Activated naive CD4-positive, alpha-beta T cell treated with anti-CD3 and anti-CD28 coated beads, Interleukin-2, amount 50 U/mL, for 24 hours (primary cell): ENCODE measurements around the gene SYNRG.
"Not testable (repeated sequence)": the region's sequence is repeated elsewhere in the genome, so short reads cannot be mapped to it uniquely, and the experiment has no call there.

Source experiments
- H3K27ac Mint-ChIP-seq: one replicate; pipeline ENCODE4 v1.8.0; 2021; ENCODE audit warnings: mild to moderate bottlenecking, mixed read lengths
- H3K27me3 Mint-ChIP-seq: one replicate; pipeline ENCODE4 v1.8.0; 2021; ENCODE audit warnings: mixed read lengths
- H3K36me3 Mint-ChIP-seq: one replicate; pipeline ENCODE4 v1.8.0; 2021; ENCODE audit warnings: mixed read lengths
- H3K4me1 Mint-ChIP-seq: one replicate; pipeline ENCODE4 v1.8.0; 2021; ENCODE audit warnings: mixed read lengths
- H3K4me3 Mint-ChIP-seq: one replicate; pipeline ENCODE4 v1.8.0; 2021; ENCODE audit warnings: mild to moderate bottlenecking, mixed read lengths
- H3K9me3 Mint-ChIP-seq: one replicate; pipeline ENCODE4 v1.8.0; 2021; ENCODE audit warnings: mixed read lengths

SYNRG gene

DNA sequence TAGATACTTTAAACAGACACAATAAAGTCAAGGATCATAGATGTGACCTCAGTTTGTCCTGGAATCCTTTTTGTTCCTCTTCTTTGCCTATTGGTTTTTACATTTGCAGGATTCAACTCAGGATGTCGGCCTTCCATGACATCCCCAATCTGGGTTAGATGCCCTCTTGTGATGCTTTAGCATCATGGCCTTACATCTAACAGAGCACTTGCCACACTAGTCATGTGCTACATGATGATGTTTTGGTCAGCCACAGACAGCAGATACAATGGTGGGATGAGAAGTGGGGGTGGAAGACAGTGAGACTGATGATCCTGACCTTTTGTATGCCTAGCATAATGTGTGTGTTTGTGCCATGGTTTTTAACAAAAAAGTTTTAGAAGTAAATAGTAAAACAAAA lies 1.8 kb upstream of the SYNRG start:
- Mint-ChIP-seq H3K4me3 (peak overlapping the region; percentile 35), H3K27me3 (no peaks in the 10 kb centered on the region), H3K36me3 (no peaks in the 10 kb centered on the region), H3K9me3 (no peaks in the 10 kb centered on the region), H3K27ac (peak overlapping the region; percentile 2), H3K4me1 (peaks cover 17% of the 10 kb centered on the region)

DNA sequence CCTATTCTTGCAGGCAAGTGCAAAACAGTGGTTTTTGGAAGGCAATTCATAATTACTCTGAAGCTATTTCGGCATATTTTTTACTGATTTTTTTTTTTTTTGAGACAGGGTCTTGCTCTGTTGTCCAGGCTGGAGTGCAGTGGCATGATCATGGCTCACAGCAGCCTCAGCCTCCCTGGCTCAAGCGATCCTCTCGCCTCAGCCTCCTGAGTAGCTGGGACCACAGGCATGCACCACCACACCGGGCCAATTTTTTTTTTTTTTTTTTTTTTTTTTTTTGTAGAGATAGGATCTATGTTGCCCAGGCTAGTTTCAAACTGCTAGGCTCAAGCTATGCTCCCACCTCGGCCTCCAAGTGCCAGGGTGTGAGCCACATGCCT lies 813 bp upstream of the SYNRG start:
- H3K36me3 Mint-ChIP-seq, H3K27me3 Mint-ChIP-seq, H3K9me3 Mint-ChIP-seq: not testable (repeated sequence)
- peak overlapping the region; percentile 85 for H3K4me3 Mint-ChIP-seq
- H3K4me1 Mint-ChIP-seq, result peaks cover 26% of the 10 kb centered on the region
- H3K27ac Mint-ChIP-seq, result peak overlapping the region; percentile 85

DNA sequence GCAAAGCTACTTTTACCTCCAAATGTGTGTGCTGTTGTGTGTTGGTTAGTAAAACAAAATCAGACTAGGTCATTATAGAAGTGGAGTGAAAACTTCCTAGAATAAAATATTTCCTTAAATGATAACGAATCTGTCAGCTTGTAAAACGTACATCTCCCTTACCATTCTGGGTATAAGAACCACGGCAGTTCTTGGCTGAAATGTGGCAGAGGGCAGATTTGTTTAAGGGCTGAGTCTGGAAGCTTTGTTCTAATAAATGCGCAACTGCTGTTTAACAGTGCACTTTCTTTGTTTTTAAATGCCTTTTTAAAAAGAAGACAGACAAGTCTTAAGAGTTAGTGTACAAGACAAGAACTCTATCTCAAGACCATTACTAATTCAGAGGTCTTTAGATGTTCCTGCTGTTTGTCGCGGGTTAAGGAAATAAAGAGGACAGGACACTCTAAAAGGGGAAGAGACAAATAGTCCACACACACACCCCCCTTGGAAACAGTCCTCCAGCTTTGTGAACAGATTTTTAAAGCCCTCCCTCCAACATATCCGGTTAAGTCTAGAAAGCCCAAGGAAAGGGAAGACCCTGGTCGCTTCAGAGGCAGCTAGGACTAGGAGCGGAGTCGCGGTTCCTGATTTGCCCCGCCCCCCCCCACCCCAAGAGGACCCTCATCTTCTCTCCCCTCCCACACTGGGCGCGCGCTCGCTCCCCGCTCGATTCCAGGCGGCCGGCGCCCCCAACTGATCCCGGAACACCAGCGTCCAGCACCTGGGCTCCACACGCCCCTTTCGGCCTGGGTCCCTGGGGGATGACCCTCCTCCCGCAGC lies 658 bp downstream of the SYNRG start:
- peak overlapping the region; percentile 87 for H3K27ac Mint-ChIP-seq
- H3K4me3 Mint-ChIP-seq, result peak overlapping the region; percentile 85
- H3K4me1 Mint-ChIP-seq, result peaks cover 41% of the 10 kb centered on the region
- H3K27me3 Mint-ChIP-seq, result no peaks in the 10 kb centered on the region
- H3K9me3 Mint-ChIP-seq, result no peaks in the 10 kb centered on the region
- peaks cover 2% of the 10 kb centered on the region for H3K36me3 Mint-ChIP-seq

DNA sequence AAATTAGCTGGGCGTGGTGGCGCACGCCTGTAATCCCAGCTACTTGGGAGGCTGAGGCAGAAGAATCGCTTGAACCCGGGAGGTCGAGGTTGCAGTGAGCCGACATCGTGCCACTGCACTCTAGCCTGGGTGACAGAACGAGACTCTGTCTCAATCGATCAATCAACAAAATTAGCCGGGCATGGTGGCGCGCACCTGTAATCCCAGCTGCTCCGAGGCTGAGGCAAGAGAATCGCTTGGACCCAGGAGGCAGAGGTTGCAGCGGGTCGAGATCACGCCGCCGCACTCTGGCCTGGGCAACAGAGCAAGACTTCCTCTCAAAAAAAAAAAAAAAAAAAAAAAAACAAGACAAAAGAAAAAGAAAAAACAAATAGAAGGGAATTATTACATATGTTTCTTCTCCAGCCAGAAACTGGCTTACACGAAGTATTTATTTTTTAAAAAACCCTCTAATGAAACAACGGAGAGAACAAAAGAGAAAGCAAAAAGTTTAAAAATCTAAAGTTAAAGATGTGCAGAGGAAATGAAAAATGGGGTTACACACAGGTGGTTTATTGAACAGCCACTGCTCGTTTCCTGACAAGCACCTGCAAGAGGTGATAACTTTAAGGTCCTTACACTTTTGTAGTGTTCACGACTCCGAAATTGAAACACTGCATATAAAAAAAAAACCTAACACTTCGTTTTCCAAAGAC lies 1.4 kb downstream of the SYNRG start:
- Mint-ChIP-seq H3K9me3 (no peaks in the 10 kb centered on the region), H3K36me3 (peaks cover 2% of the 10 kb centered on the region), H3K27me3 (no peaks in the 10 kb centered on the region), H3K4me3 (peak overlapping the region; percentile 85), H3K27ac (peak overlapping the region; percentile 87), H3K4me1 (peaks cover 49% of the 10 kb centered on the region)

DNA sequence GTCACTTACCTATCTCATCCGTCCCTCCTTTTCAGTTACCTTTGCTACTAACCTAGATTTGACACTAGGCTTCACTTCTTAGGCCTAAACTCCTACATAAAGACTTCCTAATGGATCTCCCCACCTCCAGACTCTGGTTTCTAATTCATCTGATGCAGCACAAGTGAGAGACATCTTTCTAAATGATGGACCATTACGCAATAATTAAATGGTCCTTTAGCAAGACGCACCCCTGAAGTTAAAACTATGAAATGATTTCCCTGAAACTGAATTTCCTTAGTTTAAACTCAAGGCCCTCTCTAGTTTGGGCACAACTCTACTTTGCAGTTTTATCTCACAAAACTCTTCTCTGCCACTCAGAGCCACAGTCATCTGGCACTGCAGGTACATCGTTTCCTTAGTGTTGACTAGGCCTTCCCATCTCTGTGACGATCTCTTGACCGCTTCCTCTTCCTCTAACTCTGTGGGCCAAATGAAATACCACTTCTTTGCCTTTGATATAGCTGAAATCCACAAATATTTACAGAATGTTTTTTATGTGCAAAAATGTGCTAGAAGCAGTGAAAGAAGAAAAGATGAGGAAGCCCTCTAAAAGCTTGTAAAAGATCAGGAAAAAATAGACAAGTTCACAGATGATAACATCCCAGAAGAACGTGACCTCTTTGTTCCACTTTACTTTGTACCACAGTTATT lies 3.3 kb downstream of the SYNRG start:
- peaks cover 6% of the 10 kb centered on the region for H3K36me3 Mint-ChIP-seq
- H3K4me3 Mint-ChIP-seq, result peak overlapping the region; percentile 85
- peak overlapping the region; percentile 96 for H3K27ac Mint-ChIP-seq
- peaks cover 56% of the 10 kb centered on the region for H3K4me1 Mint-ChIP-seq
- H3K27me3 Mint-ChIP-seq, result no peaks in the 10 kb centered on the region
- no peaks in the 10 kb centered on the region for H3K9me3 Mint-ChIP-seq

DNA sequence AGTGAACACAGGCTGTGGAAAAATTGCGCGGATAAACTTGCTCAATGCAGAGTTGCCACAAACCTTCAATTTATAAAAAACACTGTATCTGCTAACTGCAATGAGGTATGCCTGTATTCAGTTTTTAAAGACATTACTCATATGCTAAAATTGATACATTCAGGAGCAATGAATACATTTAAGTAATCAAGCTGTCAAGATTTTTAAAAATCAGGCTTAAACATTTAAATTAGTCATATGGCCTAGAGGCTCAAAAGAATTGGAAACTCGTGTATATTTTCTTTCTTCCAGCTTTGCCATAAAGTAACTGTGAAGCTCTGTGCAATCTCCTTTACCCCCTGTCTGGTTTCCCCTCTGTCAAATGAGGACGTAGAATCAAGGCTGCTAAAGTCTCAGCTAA lies 4.1 kb downstream of the SYNRG start:
- H3K36me3 Mint-ChIP-seq, result peaks cover 9% of the 10 kb centered on the region
- peak overlapping the region; percentile 85 for H3K4me3 Mint-ChIP-seq
- H3K9me3 Mint-ChIP-seq, result no peaks in the 10 kb centered on the region
- no peaks in the 10 kb centered on the region for H3K27me3 Mint-ChIP-seq
- peaks cover 63% of the 10 kb centered on the region for H3K4me1 Mint-ChIP-seq
- H3K27ac Mint-ChIP-seq, result peak overlapping the region; percentile 96

DNA sequence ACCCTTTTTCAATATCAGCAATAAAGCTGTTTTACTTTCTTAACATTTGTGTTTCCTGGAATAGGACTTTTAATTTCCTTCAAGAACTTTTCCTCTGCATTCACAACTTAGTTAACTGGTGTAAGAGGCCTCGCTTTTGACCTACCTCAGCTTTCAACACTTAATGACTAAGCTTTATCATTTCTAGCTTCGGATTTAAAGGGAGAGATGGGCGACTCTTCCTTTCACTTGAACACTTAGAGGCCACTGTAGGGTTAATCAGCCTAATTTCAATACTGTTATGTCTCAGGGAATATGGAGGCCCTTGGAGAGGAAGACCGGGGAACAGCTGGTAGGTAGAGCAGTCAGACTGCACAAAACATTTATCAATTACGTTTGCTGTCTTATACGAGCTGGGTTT lies 4.7 kb downstream of the SYNRG start:
- H3K27me3 Mint-ChIP-seq, result no peaks in the 10 kb centered on the region
- peak overlapping the region; percentile 85 for H3K4me3 Mint-ChIP-seq
- no peaks in the 10 kb centered on the region for H3K9me3 Mint-ChIP-seq
- H3K36me3 Mint-ChIP-seq, result peaks cover 9% of the 10 kb centered on the region
- H3K4me1 Mint-ChIP-seq, result peaks cover 68% of the 10 kb centered on the region
- H3K27ac Mint-ChIP-seq, result peak overlapping the region; percentile 96

DNA sequence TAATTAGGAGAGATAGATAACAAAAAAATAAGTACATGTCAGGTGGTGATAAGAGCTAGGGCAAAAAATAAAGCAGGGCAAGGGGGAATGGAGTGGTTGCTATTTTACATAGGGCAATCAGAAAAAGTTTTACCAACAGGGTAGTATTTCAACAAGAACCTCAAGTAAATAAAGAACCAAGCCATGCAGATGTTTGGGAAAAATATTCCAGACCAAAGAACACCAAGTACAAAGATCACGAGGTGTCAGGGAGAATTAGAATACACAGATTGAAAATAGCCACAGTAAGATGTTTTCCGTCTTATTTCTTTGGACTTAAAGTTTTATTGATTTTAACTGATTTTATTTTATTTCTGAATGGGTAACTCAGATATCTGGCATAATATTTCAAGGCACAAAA lies 11.1 kb downstream of the SYNRG start:
- H3K36me3 Mint-ChIP-seq, result peaks cover 20% of the 10 kb centered on the region
- peak overlapping the region; percentile 82 for H3K27ac Mint-ChIP-seq
- no peaks in the 10 kb centered on the region for H3K27me3 Mint-ChIP-seq

DNA sequence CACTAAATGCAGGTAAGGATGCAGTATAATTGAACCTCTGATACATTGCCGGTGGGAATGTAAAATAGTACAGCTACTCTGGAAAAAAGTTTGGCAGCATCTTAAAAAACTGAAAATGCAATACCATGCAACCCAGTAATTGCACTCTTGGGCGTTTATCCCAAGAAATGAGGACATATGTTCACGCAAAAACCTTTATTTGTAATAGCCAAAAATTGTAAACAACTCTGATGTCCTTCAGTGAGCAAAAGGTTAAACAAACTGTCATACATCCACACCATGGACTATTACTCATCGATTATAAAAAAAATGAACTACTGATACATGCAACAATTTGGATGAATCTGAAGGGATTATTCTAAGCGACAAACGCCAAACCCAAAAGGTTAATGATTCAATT lies 16.9 kb downstream of the SYNRG start:
- Mint-ChIP-seq H3K4me3 (peak overlapping the region; percentile 37), H3K27ac (peak overlapping the region; percentile 60), H3K4me1 (peaks cover 71% of the 10 kb centered on the region), H3K36me3 (peaks cover 25% of the 10 kb centered on the region), H3K27me3 (no peaks in the 10 kb centered on the region), H3K9me3 (no peaks in the 10 kb centered on the region)

More for the DNA sequence above, 11.1 kb downstream of the SYNRG start:
- Mint-ChIP-seq H3K4me1 (peaks cover 62% of the 10 kb centered on the region), H3K9me3 (no peaks in the 10 kb centered on the region), H3K4me3 (no peak overlapping the region)

DNA sequence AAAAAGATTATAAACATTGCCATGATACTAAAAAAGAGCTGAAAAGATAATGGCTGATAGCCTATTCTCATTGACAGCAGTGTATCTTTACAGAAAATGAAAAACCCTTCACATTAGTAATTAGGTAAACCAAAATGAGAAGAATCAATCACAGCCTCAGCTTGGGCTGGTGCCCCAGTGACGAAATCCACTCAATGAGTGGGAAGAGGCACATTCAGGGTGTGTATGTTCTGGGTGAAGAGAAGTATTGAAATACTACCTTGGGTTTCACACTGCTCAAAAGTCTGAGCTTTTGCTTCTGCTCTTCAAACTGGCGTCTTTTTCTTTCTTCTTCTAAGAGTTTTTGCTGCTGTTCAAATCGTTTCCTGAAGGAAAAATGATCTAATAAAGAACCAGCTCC lies 24.2 kb downstream of the SYNRG start:
- H3K4me3 Mint-ChIP-seq, result no peak overlapping the region
- no peaks in the 10 kb centered on the region for H3K9me3 Mint-ChIP-seq
- no peak overlapping the region for H3K27ac Mint-ChIP-seq
- H3K4me1 Mint-ChIP-seq, result peaks cover 26% of the 10 kb centered on the region
- no peaks in the 10 kb centered on the region for H3K27me3 Mint-ChIP-seq
- peaks cover 17% of the 10 kb centered on the region for H3K36me3 Mint-ChIP-seq

DNA sequence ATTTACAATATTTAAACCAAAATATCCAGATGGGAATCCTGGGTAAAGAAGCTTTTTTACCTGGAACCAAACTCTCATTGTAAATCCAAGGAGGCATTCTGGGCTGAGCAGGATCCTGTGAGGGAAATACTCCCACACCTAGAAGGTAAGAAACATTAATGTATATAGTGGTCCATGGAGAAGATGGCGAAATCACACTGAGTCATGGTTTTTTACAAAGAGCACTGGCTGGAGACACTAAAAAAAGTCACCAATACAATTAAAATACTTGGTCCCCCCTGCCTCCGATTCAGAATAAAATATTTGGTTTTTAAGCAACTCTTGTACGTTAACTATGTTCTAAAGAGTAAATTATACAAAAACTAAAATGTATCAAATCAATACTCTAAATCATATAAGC lies 32.9 kb downstream of the SYNRG start:
- H3K9me3 Mint-ChIP-seq, result no peaks in the 10 kb centered on the region
- peaks cover 27% of the 10 kb centered on the region for H3K36me3 Mint-ChIP-seq
- no peak overlapping the region for H3K4me3 Mint-ChIP-seq
- H3K27me3 Mint-ChIP-seq, result no peaks in the 10 kb centered on the region
- H3K27ac Mint-ChIP-seq, result no peak overlapping the region
- H3K4me1 Mint-ChIP-seq, result peaks cover 16% of the 10 kb centered on the region

DNA sequence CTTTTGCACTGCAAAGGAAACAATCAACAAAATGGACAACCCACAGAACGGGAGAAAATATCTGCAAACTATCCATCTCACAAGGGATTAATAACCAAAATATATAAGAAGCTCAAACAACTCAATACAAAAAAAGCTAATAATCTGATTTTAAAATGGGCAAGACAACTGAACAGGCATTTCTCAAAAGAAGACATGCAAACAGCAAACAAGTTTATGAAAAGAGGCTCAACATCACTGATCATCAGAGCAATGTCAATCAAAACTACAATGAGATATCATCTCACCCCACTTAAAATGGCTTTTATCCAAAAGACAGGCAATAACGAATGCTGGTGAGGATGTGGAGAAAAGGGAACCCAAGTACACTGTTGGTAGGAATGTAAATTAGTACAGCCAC lies 34.8 kb downstream of the SYNRG start:
- Mint-ChIP-seq H3K27ac (peak overlapping the region; percentile 79), H3K9me3 (no peaks in the 10 kb centered on the region), H3K4me1 (peaks cover 16% of the 10 kb centered on the region), H3K4me3 (no peak overlapping the region), H3K27me3 (no peaks in the 10 kb centered on the region), H3K36me3 (peaks cover 31% of the 10 kb centered on the region)

DNA sequence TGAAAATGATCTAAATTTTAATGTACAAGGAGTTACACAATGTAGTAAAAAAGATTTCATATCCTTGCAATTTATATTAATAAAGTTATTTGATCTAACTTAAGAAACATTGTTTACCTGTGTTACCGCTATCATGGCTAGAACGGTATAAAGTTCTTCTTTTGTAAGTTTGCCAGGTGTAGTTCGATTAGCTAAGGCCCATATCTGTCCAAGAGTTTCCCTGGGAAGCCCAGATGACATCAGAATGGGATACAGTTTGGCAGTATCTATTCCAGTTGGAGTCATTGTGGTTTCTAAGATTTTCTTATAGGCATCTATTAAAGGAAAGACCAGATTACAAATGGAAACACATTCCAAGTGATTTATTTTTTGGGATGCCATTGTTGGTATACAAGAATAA lies 37.5 kb downstream of the SYNRG start:
- H3K4me3 Mint-ChIP-seq, result no peak overlapping the region
- peaks cover 35% of the 10 kb centered on the region for H3K36me3 Mint-ChIP-seq
- H3K27ac Mint-ChIP-seq, result no peak overlapping the region
- no peaks in the 10 kb centered on the region for H3K27me3 Mint-ChIP-seq
- peaks cover 18% of the 10 kb centered on the region for H3K4me1 Mint-ChIP-seq
- H3K9me3 Mint-ChIP-seq, result no peaks in the 10 kb centered on the region

DNA sequence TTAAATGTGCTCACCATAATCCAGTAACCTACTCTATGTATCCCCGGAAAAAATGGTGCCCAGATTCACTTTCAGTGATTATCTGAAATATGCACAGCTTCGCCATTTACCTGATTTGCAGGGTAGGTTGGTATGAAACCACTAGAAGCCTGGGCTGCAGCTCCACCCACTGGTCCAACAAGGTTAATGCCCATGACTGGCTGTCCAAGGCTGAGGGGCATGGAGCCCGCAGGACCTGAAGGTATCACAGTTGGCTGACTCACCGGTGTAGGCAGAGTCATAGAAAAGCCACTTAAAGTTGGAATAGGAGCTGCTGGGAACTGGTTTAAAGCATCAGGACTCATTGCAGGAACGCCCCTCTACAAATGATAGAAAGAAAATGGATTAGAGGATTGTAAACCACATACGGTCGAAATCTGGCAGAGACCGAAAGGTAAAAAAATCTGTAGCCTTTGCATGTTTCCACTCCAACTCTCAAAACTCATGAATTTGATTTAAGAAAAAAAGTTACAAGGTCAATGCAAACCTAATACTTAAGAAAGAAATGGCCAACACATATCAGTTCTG lies 38.6 kb downstream of the SYNRG start:
- H3K27ac Mint-ChIP-seq, result no peak overlapping the region
- no peak overlapping the region for H3K4me3 Mint-ChIP-seq
- peaks cover 20% of the 10 kb centered on the region for H3K4me1 Mint-ChIP-seq
- no peaks in the 10 kb centered on the region for H3K9me3 Mint-ChIP-seq
- peaks cover 34% of the 10 kb centered on the region for H3K36me3 Mint-ChIP-seq
- no peaks in the 10 kb centered on the region for H3K27me3 Mint-ChIP-seq

DNA sequence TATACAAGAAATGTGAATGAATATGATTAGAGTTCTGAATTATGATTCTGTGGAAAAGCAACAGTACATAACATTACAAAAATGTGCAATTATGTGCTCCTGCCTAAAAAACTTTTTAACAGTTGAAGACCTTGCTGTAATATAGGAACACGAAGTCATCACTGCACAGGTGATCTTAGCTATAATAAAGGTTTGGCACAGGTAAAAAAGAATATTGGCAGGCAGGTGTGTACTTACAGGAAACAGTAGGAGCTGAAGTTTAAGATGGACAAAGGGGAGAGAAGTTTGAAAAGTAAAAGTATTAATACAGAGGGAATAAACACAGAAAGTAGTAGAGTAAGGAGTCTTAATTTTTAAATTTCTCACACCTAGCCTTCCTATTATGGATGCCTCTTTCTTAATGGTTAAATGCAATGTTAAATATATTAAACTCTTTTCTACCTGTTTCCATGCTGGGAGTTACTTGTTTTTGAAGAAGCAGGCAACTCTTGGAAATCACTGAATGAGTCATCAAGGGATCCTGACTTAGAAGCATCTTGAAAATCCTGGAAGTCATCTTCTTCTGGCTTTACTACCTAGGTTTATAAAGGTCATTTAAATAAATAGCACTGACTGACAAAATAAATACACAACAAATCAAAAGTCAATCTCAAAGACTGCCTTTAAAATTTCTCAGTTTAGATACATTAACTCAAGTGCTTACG lies 40.7 kb downstream of the SYNRG start:
- Mint-ChIP-seq H3K4me1 (peaks cover 18% of the 10 kb centered on the region), H3K9me3 (no peaks in the 10 kb centered on the region), H3K27me3 (no peaks in the 10 kb centered on the region), H3K36me3 (peaks cover 26% of the 10 kb centered on the region), H3K4me3 (no peak overlapping the region), H3K27ac (no peak overlapping the region)
